ENCODE results near the gene BBS9. TPM values are rescaled to one million over a fixed set of nuclear protein-coding genes. Genes with fewer than 3 reads are reported as not detected.

The BBS9 gene
- total RNA-seq, 4 donors from 2014 or later, result 16.4 to 26.0 (median 21.4) TPM

GRCh38 chr7:33195264-33195663 lies 65.9 kb downstream of the BBS9 start:
- Histone ChIP-seq H3K4me1 (no peaks in the 10 kb centered on the region), H3K9me3 (no peaks in the 10 kb centered on the region), H3K4me3 (no peak overlapping the region), H3K27ac (no peak overlapping the region), H3K27me3 (no peaks in the 10 kb centered on the region), H3K36me3 (no peaks in the 10 kb centered on the region)
- 82% methylated on average over 2 of the region's 2 CpGs for WGBS
- TF ChIP-seq POLR2A (IDR thresholded peaks at IDR 0.05) (no peak), POLR2AphosphoS5 (IDR thresholded peaks at IDR 0.05) (no peak), CTCF (IDR thresholded peaks at IDR 0.05) (no peak), EP300 (IDR thresholded peaks at IDR 0.05) (no peak)
- DNase-seq (ENCODE audit: low spot score in 2 of 2), result no peak

DNA sequence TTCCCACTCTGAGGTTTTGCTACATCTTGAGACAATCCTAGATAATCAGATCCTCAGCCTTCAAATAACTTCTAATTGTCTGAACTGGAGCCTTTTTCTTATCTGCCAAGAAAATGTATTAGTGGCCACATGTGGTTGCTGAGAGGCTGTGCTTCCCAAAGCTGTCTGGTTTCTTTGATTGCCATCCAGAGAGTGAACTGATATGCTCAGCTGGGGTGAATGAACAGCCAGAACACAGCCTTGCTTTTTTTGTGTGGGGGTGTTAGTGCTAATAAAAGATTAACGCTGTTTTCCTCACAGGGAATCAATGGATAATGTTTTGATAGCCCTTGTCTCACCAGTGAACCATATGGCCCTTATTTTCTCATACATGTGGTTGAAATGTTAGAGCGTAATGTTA lies 66.9 kb downstream of the BBS9 start:
- WGBS, result 82% methylated on average over 2 of the region's 2 CpGs

GRCh38 chr7:33200282-33200681 lies 70.9 kb downstream of the BBS9 start:
- no peak for TF ChIP-seq CTCF (IDR thresholded peaks at IDR 0.05)
- no peak for TF ChIP-seq POLR2A (IDR thresholded peaks at IDR 0.05)
- no peak for TF ChIP-seq POLR2AphosphoS5 (IDR thresholded peaks at IDR 0.05)
- TF ChIP-seq EP300 (IDR thresholded peaks at IDR 0.05), result no peak
- 95% methylated on average over 1 of the region's 1 CpG for WGBS
- no peaks in the 10 kb centered on the region for H3K27me3 ChIP-seq

More for the DNA sequence above, 66.9 kb downstream of the BBS9 start:
- H3K4me3 ChIP-seq, result no peak overlapping the region
- no peaks in the 10 kb centered on the region for H3K27me3 ChIP-seq
- H3K9me3 ChIP-seq, result no peaks in the 10 kb centered on the region
- no peak for TF ChIP-seq EP300 (IDR thresholded peaks at IDR 0.05)
- TF ChIP-seq POLR2AphosphoS5 (IDR thresholded peaks at IDR 0.05), result no peak
- no peak for DNase-seq (ENCODE audit: low spot score in 2 of 2)
- H3K4me1 ChIP-seq, result no peaks in the 10 kb centered on the region
- H3K36me3 ChIP-seq, result no peaks in the 10 kb centered on the region
- H3K27ac ChIP-seq, result no peak overlapping the region

DNA sequence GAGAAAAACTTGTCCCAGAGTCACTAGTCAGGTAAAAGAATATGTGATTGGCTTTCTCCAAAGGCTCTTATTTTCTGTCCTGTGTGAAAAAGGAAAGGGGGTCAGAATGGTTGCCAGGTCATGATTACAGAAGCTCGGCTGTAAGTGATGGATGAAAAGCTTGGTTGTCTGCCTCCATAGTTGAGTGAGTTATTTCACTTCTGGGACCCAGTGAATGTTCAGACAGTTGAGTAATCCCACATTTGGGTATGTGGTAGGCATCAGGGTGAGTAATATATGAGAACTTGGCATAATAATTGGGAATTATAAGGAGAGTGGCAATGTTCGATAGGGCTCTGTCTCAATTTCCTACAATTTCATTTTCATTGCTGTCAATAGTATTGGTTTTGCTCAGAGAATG lies 72.5 kb downstream of the BBS9 start:
- 89% methylated on average over 2 of the region's 2 CpGs for WGBS
- no peak for DNase-seq (ENCODE audit: low spot score in 2 of 2)
- H3K9me3 ChIP-seq, result no peaks in the 10 kb centered on the region

More at GRCh38 chr7:33200282-33200681, 70.9 kb downstream of the BBS9 start:
- no peak overlapping the region for H3K27ac ChIP-seq
- no peaks in the 10 kb centered on the region for H3K36me3 ChIP-seq
- no peaks in the 10 kb centered on the region for H3K9me3 ChIP-seq
- DNase-seq (ENCODE audit: low spot score in 2 of 2), result no peak
- no peak overlapping the region for H3K4me3 ChIP-seq
- H3K4me1 ChIP-seq, result no peaks in the 10 kb centered on the region

DNA sequence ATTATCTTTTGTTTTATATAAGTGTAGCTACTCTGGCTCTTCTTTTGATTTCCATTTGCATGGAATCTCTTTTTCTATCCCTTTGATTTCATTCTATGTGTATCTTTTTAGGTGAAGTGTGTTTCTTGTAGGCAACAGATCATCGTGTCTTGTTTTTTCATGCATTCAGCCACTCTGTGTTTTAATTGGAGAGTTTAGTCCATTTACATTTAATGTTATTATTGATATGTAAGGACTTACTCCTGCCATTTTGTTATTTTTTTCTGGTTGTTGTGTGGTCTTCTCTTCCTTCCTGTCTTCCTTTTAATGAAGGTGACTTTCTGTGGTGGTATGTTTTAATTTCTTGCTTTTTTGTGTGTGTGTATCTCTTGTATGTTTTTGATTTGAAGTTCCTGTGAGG lies 81.6 kb downstream of the BBS9 start:
- WGBS, result 100% methylated on average over 1 of the region's 1 CpG
- H3K9me3 ChIP-seq, result peaks cover 9% of the 10 kb centered on the region
- no peak overlapping the region for H3K4me3 ChIP-seq
- peaks cover 6% of the 10 kb centered on the region for H3K36me3 ChIP-seq
- DNase-seq (ENCODE audit: low spot score in 2 of 2), result no peak
- H3K27me3 ChIP-seq, result no peaks in the 10 kb centered on the region
- TF ChIP-seq CTCF (IDR thresholded peaks at IDR 0.05) (no peak), POLR2AphosphoS5 (IDR thresholded peaks at IDR 0.05) (no peak)
- H3K27ac ChIP-seq, result no peak overlapping the region
- H3K4me1 ChIP-seq, result no peaks in the 10 kb centered on the region

More for the DNA sequence above, 72.5 kb downstream of the BBS9 start:
- TF ChIP-seq POLR2AphosphoS5 (IDR thresholded peaks at IDR 0.05) (no peak), POLR2A (IDR thresholded peaks at IDR 0.05) (no peak), EP300 (IDR thresholded peaks at IDR 0.05) (no peak), CTCF (IDR thresholded peaks at IDR 0.05) (no peak)
- Histone ChIP-seq H3K27me3 (no peaks in the 10 kb centered on the region), H3K27ac (no peak overlapping the region), H3K36me3 (no peaks in the 10 kb centered on the region), H3K4me1 (no peaks in the 10 kb centered on the region), H3K4me3 (no peak overlapping the region)

DNA sequence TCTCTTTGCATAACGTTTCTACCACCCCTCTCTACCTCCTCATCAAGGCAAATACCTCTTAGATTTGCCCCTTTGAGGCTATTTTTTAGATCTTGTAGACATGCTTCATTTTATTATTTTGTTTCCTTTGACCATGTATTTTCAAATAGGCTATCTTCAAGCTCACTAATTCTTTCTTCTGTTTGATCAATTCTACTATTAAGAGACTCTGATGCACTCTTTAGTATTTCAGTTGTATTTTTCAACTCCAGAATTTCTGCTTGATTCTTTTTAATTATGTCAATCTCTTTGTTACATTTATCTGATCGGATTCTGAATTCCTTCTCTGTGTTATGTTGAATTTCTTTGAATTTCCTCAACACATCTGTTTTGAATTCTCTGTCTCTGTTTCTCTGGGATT lies 82.8 kb downstream of the BBS9 start:
- Histone ChIP-seq H3K27me3 (no peaks in the 10 kb centered on the region), H3K9me3 (peaks cover 9% of the 10 kb centered on the region), H3K27ac (no peak overlapping the region), H3K4me1 (no peaks in the 10 kb centered on the region), H3K36me3 (peaks cover 6% of the 10 kb centered on the region), H3K4me3 (no peak overlapping the region)
- DNase-seq (ENCODE audit: low spot score in 2 of 2), result no peak
- 89% methylated on average over 2 of the region's 2 CpGs for WGBS
- TF ChIP-seq EP300 (IDR thresholded peaks at IDR 0.05) (no peak), CTCF (IDR thresholded peaks at IDR 0.05) (no peak)

All from suprapubic skin (tissue), 4 donors.